Activated CD4-positive, alpha-beta T cell treated with anti-CD3 and anti-CD28 coated beads, Interleukin-2, amount 10 ng/mL, durations not matched to agents 24 days and 14 days (primary cell): ENCODE data around the gene LRRC42. TPM values are rescaled to one million over a fixed set of nuclear protein-coding genes. Genes with fewer than 3 reads are reported as not detected.
"Not testable (repeated sequence)": the region's sequence is repeated elsewhere in the genome, so short reads cannot be mapped to it uniquely, and the experiment has no call there.

Experiments
- DNase-seq: peaks from one replicate; pipeline ENCODE4 v3.0.0; 2022
- H3K27ac Mint-ChIP-seq: one replicate; pipeline ENCODE4 v1.8.0; 2022; ENCODE audit warnings: mild to moderate bottlenecking, mixed read lengths
- H3K27me3 Mint-ChIP-seq: one replicate; pipeline ENCODE4 v1.8.0; 2022; ENCODE audit warnings: mixed read lengths
- H3K36me3 Mint-ChIP-seq: one replicate; pipeline ENCODE4 v1.8.0; 2022; ENCODE audit warnings: low read depth, mild to moderate bottlenecking, mixed read lengths
- H3K4me1 Mint-ChIP-seq: one replicate; pipeline ENCODE4 v1.8.0; 2021; ENCODE audit warnings: mixed read lengths
- H3K4me3 Mint-ChIP-seq: one replicate; pipeline ENCODE4 v1.8.0; 2022; ENCODE audit warnings: mild to moderate bottlenecking, moderate library complexity, mixed read lengths
- H3K9me3 Mint-ChIP-seq: one replicate; pipeline ENCODE4 v1.8.0; 2021; ENCODE audit warnings: mixed read lengths
- intact Hi-C: fragments of 100-400 bp; cut with micrococcal nuclease; formaldehyde crosslinking; loops from one replicate; pipeline ENCODE4 v1.15.1; 2023
- total RNA-seq: library from RNA; stranded (reverse); gene quantifications from 2 replicates; pipeline ENCODE4 v1.2.3, GENCODE V29; 2022

The LRRC42 gene
- total RNA-seq, 1 donor from 2014 or later, result 34.7 TPM

- peaks cover 3% of the 10 kb centered on the region for H3K4me1 Mint-ChIP-seq
- H3K9me3 Mint-ChIP-seq, result no peaks in the 10 kb centered on the region
- no peaks in the 10 kb centered on the region for H3K27me3 Mint-ChIP-seq
- peaks cover 53% of the 10 kb centered on the region for H3K36me3 Mint-ChIP-seq
- no peak overlapping the region for H3K4me3 Mint-ChIP-seq
- H3K27ac Mint-ChIP-seq, result no peak overlapping the region
- intact Hi-C loops, result no loop called here
- no peak for DNase-seq
Measured at GRCh38 chr1:53966794-53967193, 20.6 kb downstream of the LRRC42 start.

DNA sequence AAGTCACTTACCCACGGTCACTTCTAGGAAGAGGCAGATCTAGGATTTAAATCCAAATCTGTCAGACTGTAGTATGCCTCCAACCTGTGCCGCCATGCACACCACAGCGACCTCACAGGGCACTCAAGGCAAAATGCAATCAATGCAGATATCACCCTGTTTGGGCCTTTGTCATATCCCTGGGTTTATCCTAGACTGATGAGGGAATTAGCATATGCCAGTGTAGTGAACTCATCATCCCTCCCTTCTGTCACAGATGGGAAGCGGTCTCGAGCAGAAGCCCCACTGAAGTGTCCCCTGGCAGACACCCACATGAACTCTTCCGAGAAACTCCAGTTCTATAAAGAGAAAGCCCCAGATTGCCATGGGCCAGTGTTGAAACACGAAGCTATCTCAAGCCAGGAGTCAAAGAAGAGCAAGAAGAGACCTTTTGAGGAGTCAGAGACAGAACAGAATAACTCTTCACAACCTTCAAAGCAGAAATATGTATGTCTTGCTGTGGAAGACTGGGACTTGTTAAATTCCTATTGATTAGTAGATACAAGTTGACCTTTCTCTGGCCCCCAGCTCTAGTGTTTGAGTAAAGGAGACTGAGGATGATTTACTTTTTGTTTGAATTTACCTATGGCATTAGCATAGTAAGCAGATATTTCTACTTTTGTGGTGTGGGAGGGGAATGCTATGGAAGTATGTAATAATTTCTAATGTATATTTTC lies 21.4 kb downstream of the LRRC42 start:
- Mint-ChIP-seq H3K9me3 (no peaks in the 10 kb centered on the region), H3K27ac (peak overlapping the region; percentile 22), H3K27me3 (no peaks in the 10 kb centered on the region), H3K4me3 (no peak overlapping the region), H3K4me1 (peaks cover 3% of the 10 kb centered on the region), H3K36me3 (peaks cover 49% of the 10 kb centered on the region)
- DNase-seq, result no peak
- intact Hi-C loops, result no loop called here

GRCh38 chr1:53968125-53968513 lies 22.0 kb downstream of the LRRC42 start:
- Mint-ChIP-seq H3K4me3 (no peak overlapping the region), H3K27ac (no peak overlapping the region), H3K9me3 (no peaks in the 10 kb centered on the region), H3K4me1 (peaks cover 3% of the 10 kb centered on the region), H3K36me3 (peaks cover 51% of the 10 kb centered on the region), H3K27me3 (no peaks in the 10 kb centered on the region)
- DNase-seq, result no peak
- intact Hi-C loops, result no loop called here

DNA sequence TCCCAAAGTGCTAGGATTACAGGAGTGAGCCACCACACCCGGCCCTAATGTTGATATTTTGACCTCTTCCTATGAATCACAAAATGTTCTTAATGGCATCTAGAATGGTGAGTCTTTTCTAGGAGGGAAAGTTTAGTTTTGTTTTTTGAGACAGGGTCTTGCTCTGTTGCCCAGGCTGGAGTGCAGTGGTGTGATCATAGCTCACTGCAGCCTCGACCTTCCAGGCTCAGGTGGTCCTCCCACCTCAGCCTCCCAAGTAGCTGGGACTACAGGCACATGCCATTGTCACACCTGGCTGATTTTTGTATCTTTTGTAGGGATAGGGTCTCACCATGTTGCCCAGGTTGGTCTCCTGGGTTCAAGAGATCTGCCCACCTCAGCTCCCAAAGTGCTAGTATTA lies 23.2 kb downstream of the LRRC42 start:
- peaks cover 47% of the 10 kb centered on the region for H3K36me3 Mint-ChIP-seq
- H3K27ac Mint-ChIP-seq, H3K9me3 Mint-ChIP-seq, DNase-seq, intact Hi-C loops, H3K4me1 Mint-ChIP-seq, H3K27me3 Mint-ChIP-seq, H3K4me3 Mint-ChIP-seq: not testable (repeated sequence)

GRCh38 chr1:53971718-53972117 lies 25.6 kb downstream of the LRRC42 start:
- no peak for DNase-seq
- Mint-ChIP-seq H3K4me3 (no peak overlapping the region), H3K27ac (no peak overlapping the region), H3K36me3 (peaks cover 41% of the 10 kb centered on the region), H3K9me3 (no peaks in the 10 kb centered on the region), H3K4me1 (peaks cover 2% of the 10 kb centered on the region), H3K27me3 (no peaks in the 10 kb centered on the region)
- intact Hi-C loops, result no loop called here

DNA sequence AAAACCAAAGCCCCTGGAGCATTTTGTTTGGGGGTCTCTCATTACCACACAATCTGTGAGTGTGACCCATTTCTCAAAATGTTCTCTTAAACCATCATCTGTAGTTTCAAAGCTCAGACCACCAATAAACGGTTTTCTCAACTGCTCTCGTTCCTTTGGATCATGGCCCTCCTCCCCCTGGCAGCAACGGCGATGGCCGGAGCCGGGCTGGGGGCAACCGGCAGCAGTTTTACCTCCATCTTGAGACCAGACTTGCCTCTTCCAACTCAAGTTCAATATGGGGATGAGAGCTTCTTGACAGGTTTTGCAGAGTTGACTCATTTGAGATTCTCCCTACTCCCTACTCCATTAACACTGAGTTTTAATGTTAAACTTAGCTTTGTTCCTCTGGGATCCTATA lies 29.7 kb downstream of the LRRC42 start:
- H3K36me3 Mint-ChIP-seq, result peaks cover 16% of the 10 kb centered on the region
- intact Hi-C loops, result no loop called here
- no peak for DNase-seq
- no peak overlapping the region for H3K27ac Mint-ChIP-seq
- H3K27me3 Mint-ChIP-seq, result no peaks in the 10 kb centered on the region
- H3K4me1 Mint-ChIP-seq, result peaks cover 3% of the 10 kb centered on the region
- H3K4me3 Mint-ChIP-seq, result no peak overlapping the region
- H3K9me3 Mint-ChIP-seq, result no peaks in the 10 kb centered on the region

DNA sequence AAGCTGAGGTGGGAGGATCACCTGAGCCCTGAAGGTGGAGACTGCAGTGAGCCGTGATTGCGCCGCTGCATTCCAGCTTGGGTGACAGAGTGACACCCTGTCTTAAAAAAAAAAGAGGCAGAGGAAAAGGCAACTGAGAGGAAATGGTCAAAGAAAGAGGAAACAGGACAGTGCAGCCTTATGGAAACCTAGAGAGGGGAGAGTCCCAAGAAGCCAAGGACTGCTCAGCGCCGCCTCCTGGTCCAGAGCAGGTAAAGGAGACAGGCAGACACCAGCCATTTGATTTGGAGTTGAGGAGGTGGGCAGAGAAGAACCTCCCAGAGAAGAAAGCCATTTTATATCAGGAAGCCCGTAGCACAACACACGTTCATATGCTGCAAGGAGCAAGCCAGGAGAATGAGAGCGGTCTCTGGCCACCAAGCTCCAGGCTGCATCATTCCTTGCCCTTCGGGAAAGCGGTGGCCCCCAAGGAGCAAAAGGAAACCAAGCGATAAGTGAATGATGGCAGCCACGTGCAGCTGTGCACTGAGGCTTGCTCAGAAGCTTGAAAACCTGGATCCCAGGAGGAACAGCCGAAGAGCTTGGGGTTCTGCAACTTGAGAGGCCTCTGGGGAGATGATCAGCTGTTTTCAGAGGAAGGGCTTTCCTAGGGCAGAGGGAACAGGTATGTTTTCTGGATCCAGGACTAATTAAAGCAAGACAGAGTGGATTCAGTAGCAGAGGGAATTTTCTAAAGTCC lies 33.7 kb downstream of the LRRC42 start:
- H3K27me3 Mint-ChIP-seq, result peaks cover 5% of the 10 kb centered on the region
- no peak overlapping the region for H3K27ac Mint-ChIP-seq
- intact Hi-C loops, result no loop called here
- DNase-seq, result no peak
- no peaks in the 10 kb centered on the region for H3K9me3 Mint-ChIP-seq
- H3K4me3 Mint-ChIP-seq, result no peak overlapping the region
- peaks cover 2% of the 10 kb centered on the region for H3K36me3 Mint-ChIP-seq
- H3K4me1 Mint-ChIP-seq, result peaks cover 3% of the 10 kb centered on the region

- intact Hi-C loops, result no loop called here
- Mint-ChIP-seq H3K4me1 (peaks cover 3% of the 10 kb centered on the region), H3K4me3 (no peak overlapping the region), H3K27ac (no peak overlapping the region), H3K36me3 (no peaks in the 10 kb centered on the region), H3K9me3 (no peaks in the 10 kb centered on the region), H3K27me3 (peaks cover 5% of the 10 kb centered on the region)
- no peak for DNase-seq
Measured at GRCh38 chr1:53981220-53981619, 35.1 kb downstream of the LRRC42 start.

DNA sequence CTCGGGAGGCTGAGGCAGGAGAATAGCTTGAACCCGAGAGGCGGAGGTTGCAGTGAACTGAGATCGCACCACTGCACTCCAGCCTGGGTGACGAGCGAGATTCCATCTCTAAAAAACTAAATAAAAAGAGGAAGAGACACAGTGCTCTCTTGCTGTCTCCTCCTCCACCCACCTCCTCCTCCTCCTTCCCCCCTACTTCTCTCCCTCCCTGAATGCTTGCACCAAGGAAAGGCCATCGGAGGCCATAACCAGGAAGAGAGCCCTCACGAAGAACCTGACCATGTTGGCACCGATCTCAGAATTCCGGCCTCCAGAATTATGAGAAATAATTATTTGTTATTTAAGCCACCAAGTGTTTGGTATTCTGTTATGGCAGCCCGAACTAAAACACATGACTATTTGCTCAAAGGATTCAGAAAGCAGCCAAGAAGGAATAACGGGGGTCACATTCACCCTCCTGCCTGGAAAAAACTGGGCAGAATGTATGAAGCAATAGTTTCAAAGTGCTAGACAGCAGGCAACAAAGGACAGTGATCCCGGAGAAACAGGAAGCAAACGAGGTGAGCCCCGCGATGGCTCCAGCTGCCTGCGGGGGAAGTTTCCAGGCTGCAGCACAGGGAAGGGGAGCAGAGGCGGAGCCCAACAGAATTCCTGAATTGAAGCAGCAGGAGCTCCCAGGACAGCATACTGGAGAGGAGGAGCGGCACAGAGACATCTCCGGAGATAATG lies 36.0 kb downstream of the LRRC42 start:
- H3K27ac Mint-ChIP-seq, result no peak overlapping the region
- DNase-seq, result no peak
- peaks cover 5% of the 10 kb centered on the region for H3K27me3 Mint-ChIP-seq
- no peaks in the 10 kb centered on the region for H3K9me3 Mint-ChIP-seq
- intact Hi-C loops, result no loop called here
- H3K4me1 Mint-ChIP-seq, result peaks cover 2% of the 10 kb centered on the region
- no peak overlapping the region for H3K4me3 Mint-ChIP-seq
- no peaks in the 10 kb centered on the region for H3K36me3 Mint-ChIP-seq

DNA sequence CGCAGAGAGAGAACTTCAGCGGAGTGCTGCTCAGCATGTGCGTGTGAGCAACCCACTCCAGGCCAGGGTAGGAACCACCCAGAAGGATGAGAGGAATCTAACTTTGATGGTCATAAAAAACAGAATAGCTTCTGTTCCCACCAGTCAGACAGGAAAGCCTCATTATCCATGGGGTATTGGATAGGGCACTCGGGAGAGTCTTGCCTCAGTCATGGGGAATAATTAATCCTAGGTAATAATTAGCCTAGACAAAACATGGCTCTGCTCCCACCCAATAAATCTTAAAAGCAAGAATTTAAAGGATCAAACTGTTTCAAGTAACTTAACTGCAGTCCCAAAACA lies 36.6 kb downstream of the LRRC42 start:
- DNase-seq, result no peak
- peaks cover 5% of the 10 kb centered on the region for H3K27me3 Mint-ChIP-seq
- no peaks in the 10 kb centered on the region for H3K9me3 Mint-ChIP-seq
- no peak overlapping the region for H3K27ac Mint-ChIP-seq
- peaks cover 2% of the 10 kb centered on the region for H3K4me1 Mint-ChIP-seq
- intact Hi-C loops, result no loop called here
- H3K36me3 Mint-ChIP-seq, result no peaks in the 10 kb centered on the region
- no peak overlapping the region for H3K4me3 Mint-ChIP-seq

GRCh38 chr1:53984726-53985125 lies 38.6 kb downstream of the LRRC42 start:
- Mint-ChIP-seq H3K9me3 (no peaks in the 10 kb centered on the region), H3K27me3 (peaks cover 5% of the 10 kb centered on the region), H3K4me1 (peaks cover 5% of the 10 kb centered on the region), H3K4me3 (no peak overlapping the region), H3K36me3 (no peaks in the 10 kb centered on the region), H3K27ac (no peak overlapping the region)
- no peak for DNase-seq
- intact Hi-C loops, result no loop called here

GRCh38 chr1:53986458-53986857 lies 40.3 kb downstream of the LRRC42 start:
- Mint-ChIP-seq H3K36me3 (no peaks in the 10 kb centered on the region), H3K27me3 (peaks cover 5% of the 10 kb centered on the region), H3K4me3 (no peak overlapping the region), H3K4me1 (peaks cover 5% of the 10 kb centered on the region), H3K27ac (no peak overlapping the region), H3K9me3 (no peaks in the 10 kb centered on the region)
- intact Hi-C loops, result no loop called here
- DNase-seq, result no peak

GRCh38 chr1:53987880-53988279 lies 41.7 kb downstream of the LRRC42 start:
- no peak for DNase-seq
- H3K27ac Mint-ChIP-seq, result no peak overlapping the region
- peaks cover 5% of the 10 kb centered on the region for H3K4me1 Mint-ChIP-seq
- intact Hi-C loops, result no loop called here
- H3K27me3 Mint-ChIP-seq, result peaks cover 1% of the 10 kb centered on the region
- no peaks in the 10 kb centered on the region for H3K9me3 Mint-ChIP-seq
- no peaks in the 10 kb centered on the region for H3K36me3 Mint-ChIP-seq
- H3K4me3 Mint-ChIP-seq, result no peak overlapping the region

- no peaks in the 10 kb centered on the region for H3K36me3 Mint-ChIP-seq
- H3K27me3 Mint-ChIP-seq, result no peaks in the 10 kb centered on the region
- intact Hi-C loops, result no loop called here
- H3K4me1 Mint-ChIP-seq, result peaks cover 3% of the 10 kb centered on the region
- no peak for DNase-seq
- no peak overlapping the region for H3K4me3 Mint-ChIP-seq
- H3K27ac Mint-ChIP-seq, result no peak overlapping the region
- no peaks in the 10 kb centered on the region for H3K9me3 Mint-ChIP-seq
Measured at GRCh38 chr1:53992085-53992874, 46.1 kb downstream of the LRRC42 start.
